Activated T-cell treated with anti-CD3 and anti-CD28 coated beads for 48 hours (primary cell): ENCODE results near the gene URGCP.

Experiments used
- DNase-seq: peaks from one replicate; pipeline ENCODE4 v3.0.0-alpha.2; 2020; ENCODE audit warnings: low read depth

The URGCP gene, protein sequence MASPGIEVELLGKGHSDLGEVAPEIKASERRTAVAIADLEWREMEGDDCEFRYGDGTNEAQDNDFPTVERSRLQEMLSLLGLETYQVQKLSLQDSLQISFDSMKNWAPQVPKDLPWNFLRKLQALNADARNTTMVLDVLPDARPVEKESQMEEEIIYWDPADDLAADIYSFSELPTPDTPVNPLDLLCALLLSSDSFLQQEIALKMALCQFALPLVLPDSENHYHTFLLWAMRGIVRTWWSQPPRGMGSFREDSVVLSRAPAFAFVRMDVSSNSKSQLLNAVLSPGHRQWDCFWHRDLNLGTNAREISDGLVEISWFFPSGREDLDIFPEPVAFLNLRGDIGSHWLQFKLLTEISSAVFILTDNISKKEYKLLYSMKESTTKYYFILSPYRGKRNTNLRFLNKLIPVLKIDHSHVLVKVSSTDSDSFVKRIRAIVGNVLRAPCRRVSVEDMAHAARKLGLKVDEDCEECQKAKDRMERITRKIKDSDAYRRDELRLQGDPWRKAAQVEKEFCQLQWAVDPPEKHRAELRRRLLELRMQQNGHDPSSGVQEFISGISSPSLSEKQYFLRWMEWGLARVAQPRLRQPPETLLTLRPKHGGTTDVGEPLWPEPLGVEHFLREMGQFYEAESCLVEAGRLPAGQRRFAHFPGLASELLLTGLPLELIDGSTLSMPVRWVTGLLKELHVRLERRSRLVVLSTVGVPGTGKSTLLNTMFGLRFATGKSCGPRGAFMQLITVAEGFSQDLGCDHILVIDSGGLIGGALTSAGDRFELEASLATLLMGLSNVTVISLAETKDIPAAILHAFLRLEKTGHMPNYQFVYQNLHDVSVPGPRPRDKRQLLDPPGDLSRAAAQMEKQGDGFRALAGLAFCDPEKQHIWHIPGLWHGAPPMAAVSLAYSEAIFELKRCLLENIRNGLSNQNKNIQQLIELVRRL

DNA sequence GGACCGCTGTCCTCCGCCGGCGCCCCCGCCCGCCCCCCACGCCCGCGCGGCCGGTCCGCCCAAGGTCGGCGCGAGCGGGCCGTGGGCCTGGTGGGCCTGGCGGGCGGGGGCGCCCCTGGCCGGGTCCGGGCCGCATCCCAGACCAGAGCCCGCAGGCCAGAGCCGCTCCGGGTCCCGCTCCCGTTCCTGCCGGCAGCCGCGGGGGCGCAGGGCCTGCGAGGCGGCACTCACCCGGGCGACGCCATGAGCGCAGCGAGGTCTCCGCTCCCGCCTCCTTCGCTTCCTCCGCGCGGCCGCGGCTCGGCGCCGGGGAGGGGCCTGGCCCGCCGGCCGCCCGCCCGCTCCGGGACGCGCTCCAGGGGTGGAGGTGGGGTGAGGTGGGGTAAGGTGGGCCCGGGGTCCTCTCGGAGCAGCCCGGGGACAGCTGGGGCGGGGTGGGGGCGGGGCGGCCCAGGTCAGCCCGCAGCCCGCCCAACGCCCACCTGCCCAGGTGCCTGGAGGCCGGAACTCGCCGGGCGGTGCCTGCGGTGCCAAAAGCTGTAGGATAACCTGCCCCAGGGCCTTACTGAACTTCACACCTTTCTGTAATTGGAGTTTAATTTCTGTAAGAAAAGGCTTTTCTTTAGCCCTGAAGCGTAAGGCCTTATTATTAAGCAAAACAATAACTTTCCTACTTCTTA lies at the start of gene URGCP:
URGCP (minus strand) TSS at position 266 of the 680 bp plus-strand sequence; CDS start at position 245, 21 bp downstream.
- peak; percentile 56 for DNase-seq

DNA sequence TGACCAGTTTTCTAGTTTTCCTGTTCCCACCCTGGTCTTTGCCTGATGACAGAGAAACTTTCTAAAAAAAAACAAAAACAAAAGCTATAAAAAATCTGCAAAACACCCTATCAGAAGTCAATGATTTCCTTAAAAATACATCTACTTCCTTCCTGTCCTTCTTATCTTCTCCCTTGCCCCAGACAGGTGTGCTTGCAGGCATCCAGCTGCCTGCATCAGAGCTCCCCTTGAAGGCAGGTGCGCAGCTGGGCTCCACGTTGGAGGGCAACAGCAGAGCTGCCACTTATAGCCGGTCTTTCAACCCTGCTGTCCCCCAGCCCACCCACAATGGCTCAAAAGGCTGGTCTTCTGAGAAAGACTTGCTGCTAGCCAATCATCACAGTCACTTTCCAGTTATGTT lies 49.6 kb upstream of the URGCP start:
- no peak for DNase-seq

DNA sequence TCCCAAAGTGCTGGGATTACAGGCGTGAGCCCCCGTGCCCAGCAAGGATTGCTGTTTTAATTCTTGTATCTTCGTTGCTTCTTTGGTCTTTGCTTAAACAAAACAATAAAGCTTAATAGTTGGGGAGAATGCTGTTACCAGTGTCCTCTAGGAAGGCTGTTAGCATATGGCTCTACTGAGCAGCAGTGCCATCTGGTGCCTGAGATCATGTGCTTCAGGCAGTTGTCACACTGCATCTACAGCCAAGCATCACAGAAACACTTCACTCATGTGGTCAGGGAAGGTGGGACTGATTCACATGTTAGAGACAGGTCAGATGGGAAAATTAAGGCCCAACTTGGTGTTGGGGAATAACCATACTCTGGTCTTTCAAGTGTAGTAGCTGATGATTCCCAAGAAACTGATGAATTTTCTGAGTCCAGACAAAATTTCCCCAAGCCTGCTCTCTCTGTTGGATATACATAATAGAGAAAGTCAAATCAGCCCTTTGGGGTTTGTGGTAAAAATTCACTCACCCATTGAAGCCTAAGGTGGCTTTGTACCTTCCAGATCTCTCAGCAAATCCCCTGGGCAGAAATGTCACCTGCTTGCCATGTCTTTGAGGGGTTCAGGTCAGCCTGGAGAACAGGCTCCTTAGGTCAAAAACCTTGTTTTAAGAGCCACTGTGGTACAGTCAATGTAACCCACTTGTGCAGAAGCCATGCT lies 48.3 kb upstream of the URGCP start:
- no peak for DNase-seq

DNA sequence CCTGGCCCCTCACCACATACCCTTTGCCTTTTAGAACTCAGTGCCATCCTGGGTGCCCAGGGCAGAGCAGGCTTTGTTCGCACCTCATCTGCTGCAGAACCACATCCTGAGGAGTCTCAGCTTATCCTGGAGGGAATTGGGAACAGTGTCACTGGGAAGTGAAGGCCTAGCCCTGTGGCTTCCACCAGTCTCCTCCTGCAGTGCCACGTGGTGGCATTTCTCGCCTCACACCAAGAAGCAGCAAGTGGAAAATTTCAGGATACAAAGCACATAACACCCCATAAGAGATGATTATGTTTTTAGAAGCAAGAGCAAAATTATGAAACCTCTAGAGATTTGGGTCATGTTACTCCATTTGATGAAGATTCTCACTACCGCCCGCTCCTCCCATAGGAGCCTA lies 46.7 kb upstream of the URGCP start:
- no peak for DNase-seq

DNA sequence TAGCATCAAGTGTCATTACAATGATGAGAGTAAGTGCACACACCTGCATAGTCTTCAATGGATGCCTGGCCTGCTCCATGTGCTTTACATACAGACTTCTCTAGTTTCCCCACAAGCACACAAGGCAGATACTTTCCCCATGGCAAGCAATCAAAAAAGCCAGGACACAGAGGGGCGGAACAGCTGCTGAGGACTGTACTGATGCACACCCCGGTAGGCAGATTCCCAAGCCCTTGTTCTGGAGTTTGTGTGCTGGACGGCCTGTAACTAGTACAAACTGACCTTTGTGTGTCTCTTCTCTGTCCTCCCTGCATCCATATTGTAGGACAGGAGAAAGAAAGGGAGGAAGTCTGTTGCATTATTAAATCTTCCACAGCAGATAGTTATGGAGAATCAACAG lies 45.6 kb upstream of the URGCP start:
- DNase-seq: no peak

DNA sequence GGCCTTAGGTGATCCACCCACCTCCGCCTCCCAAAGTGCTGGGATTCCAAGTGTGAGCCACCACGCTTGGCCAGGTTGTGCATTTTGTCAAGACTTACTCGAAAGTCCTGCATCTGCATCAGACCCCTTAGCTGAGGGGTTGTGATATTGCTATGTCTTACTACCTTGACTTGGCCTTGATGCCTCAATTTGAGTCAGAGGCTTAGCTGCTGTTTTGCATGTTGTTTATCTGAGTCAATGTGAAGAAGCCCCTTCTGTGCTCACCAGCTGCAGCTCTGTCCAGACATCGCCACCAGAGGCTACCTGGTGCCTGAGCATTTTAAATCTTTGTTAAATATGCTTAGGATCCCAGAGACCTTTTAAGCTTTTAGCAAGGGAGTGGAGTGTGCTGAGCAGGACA lies 37.9 kb upstream of the URGCP start:
- DNase-seq: no peak

DNA sequence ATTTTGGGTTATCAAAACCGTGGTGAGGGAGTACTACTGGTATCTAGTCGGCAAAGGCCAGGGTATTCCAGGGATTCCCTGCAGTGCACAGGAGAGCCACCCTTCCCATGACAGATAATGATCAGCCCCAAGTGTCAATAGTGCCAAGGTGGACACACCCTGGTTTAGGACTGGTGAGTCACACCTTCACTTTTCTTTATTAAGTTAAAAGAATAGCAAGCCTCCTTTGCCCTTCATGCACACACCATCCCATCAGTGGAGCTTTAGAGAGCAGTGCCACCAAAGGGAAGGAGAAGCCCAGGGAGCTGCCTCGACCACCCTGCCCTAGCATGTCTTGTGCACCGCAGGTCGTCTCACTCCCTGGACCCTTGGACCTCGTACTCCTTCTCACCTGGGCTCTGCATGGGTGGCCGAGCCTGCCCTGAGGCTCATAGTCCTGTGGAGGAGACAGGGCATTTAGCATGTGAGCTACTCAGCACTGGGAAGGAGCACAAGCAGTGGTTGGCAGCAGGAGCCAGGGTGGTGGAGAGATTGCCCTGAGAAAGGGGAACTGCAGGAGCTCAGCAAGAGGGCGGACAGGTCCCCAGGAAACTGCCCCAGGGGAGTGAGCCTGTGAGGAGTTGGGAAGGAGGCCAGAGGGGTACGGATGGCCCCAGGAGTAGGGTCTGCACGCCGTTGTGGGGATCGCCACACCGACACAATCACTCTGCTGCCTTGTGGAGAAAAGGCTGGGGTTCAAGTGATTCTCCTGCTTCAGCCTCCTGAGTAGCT lies 37.2 kb upstream of the URGCP start:
- DNase-seq: no peak

DNA sequence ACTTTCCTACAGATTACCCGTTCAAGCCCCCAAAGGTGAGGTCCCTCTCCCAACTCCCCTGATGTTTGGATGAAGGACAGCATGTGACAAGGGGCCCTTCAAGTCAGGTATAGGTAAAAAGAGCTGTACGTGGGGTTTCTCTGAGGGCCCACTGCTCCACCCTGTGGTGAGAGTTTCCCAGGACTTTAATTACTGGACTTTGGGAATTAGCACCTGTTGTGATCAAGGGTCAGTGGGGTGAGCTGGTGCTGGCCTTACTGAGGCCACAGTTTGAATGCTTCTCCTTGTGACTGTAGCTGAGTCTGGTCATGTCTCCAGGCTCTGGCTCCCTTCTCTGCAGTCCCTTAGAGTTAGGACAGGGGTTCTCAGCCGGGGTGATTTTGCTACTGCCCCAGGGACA lies 36.6 kb upstream of the URGCP start:
- no peak for DNase-seq

DNA sequence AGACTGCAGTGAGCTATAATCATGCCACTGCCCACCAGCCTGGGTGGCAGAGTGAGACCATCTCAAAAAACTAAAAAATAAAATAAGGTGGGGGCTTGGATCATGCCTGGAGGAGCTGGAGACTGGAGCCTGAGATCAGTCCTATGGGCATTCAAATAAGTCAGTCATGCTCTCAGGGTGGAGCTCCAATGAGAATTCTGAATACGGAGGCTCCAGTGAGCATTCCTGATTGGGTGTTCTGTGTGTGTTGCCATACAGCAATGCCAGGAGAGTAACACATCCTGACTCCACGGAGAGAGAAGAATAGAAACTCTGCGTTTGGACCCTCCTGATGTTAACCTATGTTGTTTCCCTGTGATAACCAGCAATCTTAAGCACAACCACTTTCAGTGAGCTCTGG lies 35.9 kb upstream of the URGCP start:
- no peak for DNase-seq

DNA sequence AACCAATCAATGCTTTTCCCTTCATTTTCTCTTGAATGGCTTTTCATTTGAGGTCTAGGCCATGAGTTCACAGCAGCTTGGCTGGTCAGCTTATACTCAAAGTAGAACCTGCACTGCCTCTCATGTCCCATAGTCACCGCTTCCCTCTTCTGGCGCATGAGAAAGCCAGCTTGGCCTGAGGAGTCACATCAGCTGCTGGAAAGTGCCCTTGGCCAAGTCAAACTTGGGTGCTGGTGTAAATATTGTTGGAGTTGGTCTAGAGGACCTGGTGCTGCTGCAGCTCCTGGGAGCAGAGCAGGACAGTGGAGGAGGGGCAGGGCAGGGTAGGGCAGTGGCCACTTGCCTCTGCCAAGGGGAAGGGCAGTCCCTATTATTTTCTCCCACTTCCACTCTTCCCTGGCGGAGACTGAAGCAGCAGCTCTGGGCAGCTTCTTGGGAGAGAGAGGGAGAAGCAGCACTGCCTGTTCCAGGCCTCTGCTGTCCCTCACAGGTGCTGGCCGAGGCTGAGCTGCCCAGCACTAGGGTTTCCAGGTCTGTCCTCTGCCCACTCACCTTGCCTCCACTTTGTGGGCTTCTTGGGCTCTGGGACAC lies 32.6 kb upstream of the URGCP start:
- no peak for DNase-seq

DNA sequence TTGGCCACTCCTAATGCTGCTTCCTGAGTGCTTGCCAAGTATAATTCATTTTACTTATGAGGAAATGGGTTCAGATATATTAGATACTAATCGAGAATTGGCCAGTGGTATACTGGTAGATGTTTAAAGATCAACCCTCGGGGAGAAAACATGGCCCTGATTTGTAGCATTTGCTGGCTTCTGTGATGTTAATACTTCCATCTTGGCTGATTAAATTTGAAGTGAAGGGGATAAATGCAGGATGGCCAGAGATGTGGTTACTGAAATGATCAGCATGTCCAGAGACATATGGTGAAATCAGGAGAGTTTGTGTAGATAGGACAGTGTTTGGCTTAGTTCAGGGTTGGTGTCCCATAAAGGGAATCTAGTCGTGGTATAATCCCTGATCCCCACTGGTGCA lies 31.0 kb upstream of the URGCP start:
- no peak for DNase-seq

DNA sequence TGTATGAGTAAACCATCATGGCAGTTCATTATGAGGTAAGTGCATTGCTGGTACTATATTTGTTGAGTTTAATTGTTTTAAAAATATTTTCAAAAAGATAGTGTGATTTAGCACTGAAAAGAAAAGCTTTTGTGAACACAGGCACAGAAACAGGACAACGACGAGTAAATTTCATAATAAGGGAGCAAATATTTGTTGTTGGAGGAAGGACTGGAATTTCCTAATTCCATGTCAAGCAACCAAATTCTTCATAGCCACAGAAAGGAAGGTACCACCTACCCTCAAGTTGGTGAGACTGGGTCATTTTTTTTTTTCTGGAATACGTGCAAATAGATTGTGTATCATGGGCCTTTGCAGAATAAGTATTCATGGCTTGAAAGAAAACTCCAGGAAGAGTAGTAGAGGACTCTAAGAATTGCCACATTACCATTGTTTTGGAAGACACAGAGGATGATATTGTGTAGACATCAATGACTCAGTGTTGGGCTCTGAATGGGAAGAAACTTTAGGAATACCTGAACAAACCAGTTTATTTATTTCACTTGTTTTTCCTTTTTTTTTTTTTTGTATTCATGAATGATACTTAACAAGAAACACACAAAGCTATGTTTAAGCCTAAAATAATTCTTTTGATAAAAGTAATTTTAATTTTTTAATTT lies 27.6 kb upstream of the URGCP start:
- DNase-seq: no peak

DNA sequence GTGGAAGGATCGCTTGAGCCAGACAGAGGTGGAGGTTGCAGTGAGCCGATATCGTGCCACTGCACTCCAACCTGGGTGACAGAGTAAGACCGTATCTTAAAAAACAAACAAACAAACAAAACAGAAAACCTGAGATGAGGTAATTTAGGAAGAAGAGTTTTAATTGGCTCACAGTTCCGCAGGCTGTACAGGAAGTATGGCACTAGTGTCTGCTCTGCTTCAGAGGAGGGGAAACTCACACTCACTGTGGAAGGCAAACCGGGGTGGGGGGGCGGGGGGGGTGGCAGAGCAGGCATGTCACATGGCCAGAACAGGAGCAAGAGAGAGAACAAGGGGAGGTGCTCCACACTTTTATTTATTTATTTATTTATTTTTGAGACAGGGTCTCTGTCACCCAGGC lies 24.9 kb upstream of the URGCP start:
- DNase-seq: no peak

DNA sequence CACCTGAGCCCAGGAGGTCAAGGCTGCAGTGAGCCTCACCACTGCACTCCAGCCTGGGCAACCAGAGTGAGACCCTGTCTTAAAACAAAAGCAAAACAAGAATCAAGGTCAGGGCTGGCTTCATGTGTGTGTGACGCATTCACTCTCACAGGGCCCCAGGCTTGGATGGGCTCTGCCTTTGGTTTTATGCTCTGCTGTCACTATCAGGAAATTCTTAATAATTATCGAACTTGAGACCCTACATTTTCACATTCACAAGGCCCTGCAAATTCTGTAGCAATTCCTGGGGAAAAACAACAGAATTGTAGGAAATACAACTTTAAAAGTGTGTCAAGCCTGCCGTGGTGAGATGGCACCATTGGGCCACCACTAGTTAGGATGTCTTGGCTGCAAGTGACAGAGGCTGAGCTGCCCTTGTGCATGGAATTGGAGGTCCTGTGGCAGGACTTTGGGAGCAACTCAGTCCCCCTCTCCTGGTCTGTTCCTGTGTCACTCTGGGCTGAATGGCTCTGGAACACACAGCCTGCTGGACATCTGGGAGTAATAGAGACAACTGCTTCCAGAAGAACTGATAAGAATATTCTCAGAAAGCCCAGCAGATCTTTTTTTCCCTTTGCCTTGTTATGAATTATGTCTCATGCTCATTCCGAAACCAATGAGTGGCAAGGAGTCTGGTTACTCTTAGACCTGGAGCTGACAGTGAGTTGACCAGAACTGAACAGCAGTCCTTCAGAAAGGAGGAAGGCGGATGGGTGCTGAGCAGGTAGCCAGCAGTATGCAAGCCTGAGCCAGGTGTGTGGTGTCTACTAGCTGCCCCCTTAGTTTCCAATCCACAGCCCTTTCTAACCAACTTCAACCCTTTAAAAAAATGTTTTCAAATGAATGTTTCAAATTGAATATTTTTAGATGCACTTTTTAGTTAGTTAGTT lies 23.4 kb upstream of the URGCP start:
- DNase-seq: no peak

DNA sequence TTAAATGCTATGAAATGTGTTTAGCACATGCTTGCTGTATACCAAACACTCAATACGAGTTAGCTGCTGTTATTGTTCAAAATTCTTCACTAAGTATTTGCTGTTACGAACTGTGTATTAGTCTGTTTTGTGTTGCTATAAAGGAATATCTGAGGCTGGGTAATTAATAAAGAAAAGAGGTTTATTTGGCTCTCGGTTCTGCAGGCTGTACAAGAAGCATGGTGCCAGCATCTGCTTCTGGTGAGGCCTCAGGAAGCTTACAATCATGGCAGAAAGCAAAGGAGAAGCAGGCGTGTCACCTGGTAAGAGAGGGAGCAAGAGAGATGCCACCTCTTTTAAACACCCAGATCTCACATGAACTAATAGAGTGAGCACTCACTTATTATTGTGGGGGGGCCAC lies 21.4 kb upstream of the URGCP start:
- no peak for DNase-seq

DNA sequence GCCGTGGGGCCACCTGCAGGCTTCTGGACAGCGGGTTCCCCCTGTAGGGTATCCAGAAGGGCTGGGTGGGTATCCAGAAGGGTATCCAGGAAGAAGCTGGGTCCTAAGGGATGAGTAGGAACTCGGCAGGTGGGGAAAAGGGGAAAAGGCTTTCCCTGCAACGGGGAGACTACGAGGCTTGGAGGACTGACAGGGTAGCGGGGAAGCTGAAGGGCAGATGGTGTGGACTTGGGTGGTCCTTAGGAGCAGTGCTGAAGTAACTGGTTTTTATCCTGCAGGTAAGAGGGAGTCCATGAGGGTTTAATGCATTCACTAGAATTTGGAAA lies 20.4 kb upstream of the URGCP start:
- DNase-seq: no peak

DNA sequence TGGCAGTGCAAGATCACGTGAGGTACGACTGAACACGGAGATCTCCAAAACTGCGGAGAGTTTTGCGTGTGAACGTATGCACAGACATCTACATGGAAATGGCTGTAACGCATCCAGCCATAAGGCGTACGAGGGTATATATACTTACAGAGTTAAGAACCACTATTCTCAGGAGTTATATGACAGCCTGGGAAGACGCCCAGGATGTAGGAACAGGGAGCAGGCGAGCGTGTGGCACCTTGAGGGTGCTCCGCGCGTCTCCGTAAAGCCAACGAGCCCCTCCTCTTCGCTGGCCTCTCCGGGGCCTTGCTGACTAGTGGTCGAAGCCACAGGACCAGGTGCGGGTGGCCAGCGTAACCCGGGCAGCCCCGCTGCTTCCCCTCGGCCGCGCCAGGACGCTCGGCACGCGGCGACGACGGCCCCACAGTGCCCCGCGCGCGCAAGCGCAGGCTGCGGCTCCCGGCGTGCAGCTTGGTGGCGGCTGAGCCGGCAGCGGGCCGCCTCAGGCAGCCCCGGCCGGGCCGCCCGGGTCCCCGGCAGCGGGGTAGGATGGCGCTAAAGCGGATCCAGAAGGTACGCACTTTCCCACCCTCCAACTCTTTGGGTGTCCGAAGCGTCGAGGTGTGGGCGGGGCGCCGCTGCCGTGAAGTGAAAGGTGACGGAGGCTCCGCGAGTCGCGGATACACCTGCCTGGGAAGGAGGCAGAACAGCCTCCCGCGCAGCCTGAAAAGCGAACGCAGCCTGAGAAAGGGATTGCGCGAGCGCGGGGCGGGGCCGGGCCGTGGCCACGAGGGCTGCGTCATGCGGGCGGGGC lies 19.8 kb upstream of the URGCP start, which contains the start of gene UBE2D4:
UBE2D4 (plus strand) TSS at position 453 of the 814 bp plus-strand sequence; CDS start at position 550, 97 bp downstream.
- peak; percentile 88 for DNase-seq

DNA sequence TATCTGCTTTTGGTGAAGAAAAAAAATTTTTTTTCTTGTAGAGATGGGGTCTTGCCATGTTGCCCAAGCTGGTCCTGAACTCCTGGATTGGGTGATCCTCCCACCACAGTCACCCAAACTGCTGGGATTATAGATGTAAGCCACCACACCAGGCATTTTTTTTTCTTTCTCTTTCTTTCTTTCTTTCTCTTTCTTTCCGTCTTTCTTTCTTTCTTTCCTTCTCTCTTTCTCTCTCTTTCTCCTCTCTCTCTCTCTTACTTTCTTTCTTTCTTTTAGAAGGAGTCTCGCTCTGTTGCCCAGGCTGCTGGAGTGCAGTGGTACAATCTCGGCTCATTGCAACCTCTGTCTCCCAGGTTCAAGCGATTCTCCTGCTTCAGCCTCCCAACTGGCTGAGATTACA lies 16.3 kb upstream of the URGCP start:
- DNase-seq: no peak
